Body of pancreas (tissue), 4 donors: ENCODE measurements around the gene FOXP1. TPM values are rescaled to one million over a fixed set of nuclear protein-coding genes. Genes with fewer than 3 reads are reported as not detected.

Experiments
- ATAC-seq: fragments of 150-250 bp; one replicate; pipeline ENCODE4 v1.9.1; 2016
- DNase-seq, 4 donors: peaks; one replicate each; pipeline ENCODE4 v3.0.0-alpha.2; 2019
- H3K27ac ChIP-seq, 4 donors: fragments of 200-600 bp; sonication (generic); 1 replicate in 3 of 4; 2 replicates in 1 of 4; pipeline versions ENCODE4 v1.5.1 to v1.6.1; 2016 to 2019; ENCODE audit warnings: mild to moderate bottlenecking in 1 of 4, mixed read lengths in 1 of 4, moderate library complexity in 1 of 4
- H3K27me3 ChIP-seq, 2 donors: fragments of 200-600 bp; sonication (generic); one replicate each; pipeline ENCODE4 v1.6.0; 2016; ENCODE audit warnings: mild to moderate bottlenecking in 1 of 2
- H3K36me3 ChIP-seq, 2 donors: fragments of 200-600 bp; sonication (generic); replicated peaks in 1 of 2; 2 replicates each; pipeline ENCODE4 v1.5.1; 2016; ENCODE audit warnings: low read depth in 2 of 2; ENCODE audit not compliant: insufficient read depth in 1 of 2
- H3K4me1 ChIP-seq: fragments of 200-600 bp; sonication (generic); one replicate; pipeline ENCODE4 v1.6.0; 2016
- H3K4me3 ChIP-seq, 2 donors: fragments of 200-600 bp; sonication (generic); 1 replicate in 1 of 2; 2 replicates in 1 of 2; pipeline ENCODE4 v1.5.1; 2016 to 2019
- H3K9me3 ChIP-seq, 3 donors: fragments of 200-600 bp; sonication (generic); 1 replicate in 2 of 3; 2 replicates in 1 of 3; pipeline ENCODE4 v1.5.1; 2016
- POLR2A ChIP-seq, 3 donors: fragments of 450-650 bp; IDR thresholded peaks; one replicate each; pipeline ENCODE4 v1.6.1; 2016; ENCODE audit warnings: antibody characterized with exemption in 3 of 3, mild to moderate bottlenecking in 2 of 3
- WGBS, 2 donors: methylation state at CpG; one replicate each; pipeline ENCODE4 v1.1.5; 2017; 5-methylcytosine and 5-hydroxymethylcytosine counted together
- intact Hi-C: fragments of 100-400 bp; cut with DNase I; formaldehyde crosslinking; loops from one replicate; pipeline ENCODE4 v1.15.1; 2023
- total RNA-seq, 2 donors: library from RNA; depleted of rRNA; stranded (reverse); fragments of >200 nt; gene quantifications; one replicate each; pipeline ENCODE4 v1.1.0, GENCODE V29; 2016
- TF ChIP-seq, protein P1 (sequence below), 7 experiments: fragments of 450-650 bp in 4 of 7; fragments of 200-600 bp in 3 of 7; sonication (generic) in 3 of 7; IDR thresholded peaks; one replicate each; pipeline ENCODE4 v1.5.1; 2016 to 2019; ENCODE audit warnings: antibody characterized with exemption in 7 of 7

Gene FOXP1
- total RNA-seq, 2 donors from 2014 or later = 85.7 to 86.1 TPM

- no peak for DNase-seq
- TF ChIP-seq, protein P1, sequence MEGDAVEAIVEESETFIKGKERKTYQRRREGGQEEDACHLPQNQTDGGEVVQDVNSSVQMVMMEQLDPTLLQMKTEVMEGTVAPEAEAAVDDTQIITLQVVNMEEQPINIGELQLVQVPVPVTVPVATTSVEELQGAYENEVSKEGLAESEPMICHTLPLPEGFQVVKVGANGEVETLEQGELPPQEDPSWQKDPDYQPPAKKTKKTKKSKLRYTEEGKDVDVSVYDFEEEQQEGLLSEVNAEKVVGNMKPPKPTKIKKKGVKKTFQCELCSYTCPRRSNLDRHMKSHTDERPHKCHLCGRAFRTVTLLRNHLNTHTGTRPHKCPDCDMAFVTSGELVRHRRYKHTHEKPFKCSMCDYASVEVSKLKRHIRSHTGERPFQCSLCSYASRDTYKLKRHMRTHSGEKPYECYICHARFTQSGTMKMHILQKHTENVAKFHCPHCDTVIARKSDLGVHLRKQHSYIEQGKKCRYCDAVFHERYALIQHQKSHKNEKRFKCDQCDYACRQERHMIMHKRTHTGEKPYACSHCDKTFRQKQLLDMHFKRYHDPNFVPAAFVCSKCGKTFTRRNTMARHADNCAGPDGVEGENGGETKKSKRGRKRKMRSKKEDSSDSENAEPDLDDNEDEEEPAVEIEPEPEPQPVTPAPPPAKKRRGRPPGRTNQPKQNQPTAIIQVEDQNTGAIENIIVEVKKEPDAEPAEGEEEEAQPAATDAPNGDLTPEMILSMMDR (IDR thresholded peaks at IDR 0.05) = no peak
- no peak for TF ChIP-seq POLR2A (IDR thresholded peaks at IDR 0.05)
- Histone ChIP-seq H3K4me1 (peaks cover 7% of the 10 kb centered on the region), H3K9me3 (no peaks in the 10 kb centered on the region), H3K4me3 (no peak overlapping the region), H3K27ac (no peak overlapping the region), H3K36me3 (no peaks in the 10 kb centered on the region), H3K27me3 (no peaks in the 10 kb centered on the region)
- intact Hi-C loops = no loop called here
- ATAC-seq = no peak
- 76 to 83% methylated on average over 8 of the region's 8 CpGs for WGBS, 2 donors
These were observed 495.4 kb downstream of the FOXP1 start for GRCh38 chr3:71088019-71088708.

DNA sequence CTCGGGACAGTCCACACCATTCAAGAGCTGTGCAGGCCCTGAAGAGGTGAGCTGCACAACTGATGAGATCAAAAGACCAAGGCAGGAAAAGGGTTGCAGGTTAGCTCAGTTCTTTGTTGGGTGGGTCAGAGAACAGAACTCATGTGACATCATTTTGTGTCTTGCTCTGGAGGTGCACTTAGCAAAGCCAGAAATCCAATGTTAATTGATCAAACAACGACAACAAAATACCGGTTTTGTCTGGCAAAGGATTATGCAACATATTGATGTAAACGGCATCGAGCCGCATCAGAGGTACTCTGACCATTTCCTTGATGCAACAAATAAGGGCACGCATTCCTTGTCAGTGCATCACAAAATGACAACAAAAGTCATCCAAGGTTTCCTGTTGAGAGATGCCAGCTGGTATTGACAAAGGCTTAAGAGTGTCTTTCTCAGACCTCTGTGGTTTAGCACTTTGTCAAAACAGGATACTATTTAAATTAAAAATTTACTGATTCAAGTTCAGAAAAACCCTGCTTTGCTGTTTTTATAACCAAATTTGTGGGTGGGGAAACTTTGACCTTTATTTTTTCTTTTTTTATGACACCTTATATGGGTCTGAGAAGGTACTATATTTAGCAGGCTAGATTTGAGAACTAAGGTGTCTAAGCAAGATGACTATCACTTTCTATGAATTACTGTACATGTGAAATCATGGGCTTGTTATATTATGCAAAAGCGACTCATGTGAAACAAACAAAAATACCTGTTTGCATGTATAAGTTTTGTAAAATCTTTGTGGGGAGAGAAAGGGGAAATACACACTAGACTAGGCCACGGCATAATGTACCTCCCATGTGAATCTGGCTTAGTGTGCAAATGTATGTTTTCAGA lies 496.1 kb downstream of the FOXP1 start:
- H3K27ac ChIP-seq = no peak overlapping the region
- H3K27me3 ChIP-seq = no peaks in the 10 kb centered on the region
- no peak for TF ChIP-seq POLR2A (IDR thresholded peaks at IDR 0.05)
- TF ChIP-seq, protein P1 (IDR thresholded peaks at IDR 0.05) = no peak
- H3K4me1 ChIP-seq = peaks cover 7% of the 10 kb centered on the region
- WGBS, 2 donors = 70 to 81% methylated on average over 9 of the region's 9 CpGs
- no peak overlapping the region for H3K4me3 ChIP-seq
- intact Hi-C loops = no loop called here
- no peak for ATAC-seq
- H3K36me3 ChIP-seq = no peaks in the 10 kb centered on the region
- H3K9me3 ChIP-seq = no peaks in the 10 kb centered on the region
- no peak for DNase-seq

DNA sequence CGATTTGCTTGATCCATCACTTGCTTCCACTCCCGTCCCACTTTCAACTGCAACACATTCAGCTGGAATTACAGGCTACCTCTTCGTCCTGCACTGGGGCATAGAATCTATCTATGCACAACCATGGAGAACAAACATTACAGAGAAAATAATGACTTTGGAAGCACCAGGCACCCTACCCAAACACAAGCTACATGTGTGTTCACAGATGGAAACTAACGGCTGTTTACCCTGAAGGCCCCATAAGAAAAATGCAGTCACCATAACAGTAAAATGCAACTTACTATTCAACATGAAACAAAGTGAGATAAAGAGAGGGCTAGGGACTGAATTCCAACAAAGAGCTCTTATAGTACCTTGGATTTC lies 496.8 kb downstream of the FOXP1 start:
- ATAC-seq = no peak
- intact Hi-C loops = no loop called here
- H3K36me3 ChIP-seq = no peaks in the 10 kb centered on the region
- no peak overlapping the region for H3K4me3 ChIP-seq
- H3K27ac ChIP-seq = no peak overlapping the region
- peaks cover 7% of the 10 kb centered on the region for H3K4me1 ChIP-seq
- TF ChIP-seq, protein P1 (IDR thresholded peaks at IDR 0.05) = no peak
- TF ChIP-seq POLR2A (IDR thresholded peaks at IDR 0.05) = no peak
- WGBS, 2 donors = 92 to 98% methylated on average over 4 of the region's 4 CpGs
- no peak for DNase-seq
- H3K9me3 ChIP-seq = no peaks in the 10 kb centered on the region
- no peaks in the 10 kb centered on the region for H3K27me3 ChIP-seq

GRCh38 chr3:71083726-71084131 lies 499.8 kb downstream of the FOXP1 start:
- ATAC-seq = no peak
- no peaks in the 10 kb centered on the region for H3K27me3 ChIP-seq
- TF ChIP-seq, protein P1 (IDR thresholded peaks at IDR 0.05) = no peak
- no peak for TF ChIP-seq POLR2A (IDR thresholded peaks at IDR 0.05)
- intact Hi-C loops = no loop called here
- 88 to 89% methylated on average over 3 of the region's 3 CpGs for WGBS, 2 donors
- H3K36me3 ChIP-seq = no peaks in the 10 kb centered on the region
- no peak for DNase-seq
- no peaks in the 10 kb centered on the region for H3K4me1 ChIP-seq
- H3K4me3 ChIP-seq = no peak overlapping the region
- no peaks in the 10 kb centered on the region for H3K9me3 ChIP-seq
- H3K27ac ChIP-seq = no peak overlapping the region
